GM10847 (cell line): ENCODE measurements around the gene TSHZ3.

ENCODE experiments used
- POLR2A ChIP-seq: IDR thresholded peaks from 2 replicates; pipeline ENCODE4 v1.6.1; 2011; ENCODE audit not compliant: insufficient read length; ENCODE audit errors: extremely low read depth

TSHZ3 gene

DNA sequence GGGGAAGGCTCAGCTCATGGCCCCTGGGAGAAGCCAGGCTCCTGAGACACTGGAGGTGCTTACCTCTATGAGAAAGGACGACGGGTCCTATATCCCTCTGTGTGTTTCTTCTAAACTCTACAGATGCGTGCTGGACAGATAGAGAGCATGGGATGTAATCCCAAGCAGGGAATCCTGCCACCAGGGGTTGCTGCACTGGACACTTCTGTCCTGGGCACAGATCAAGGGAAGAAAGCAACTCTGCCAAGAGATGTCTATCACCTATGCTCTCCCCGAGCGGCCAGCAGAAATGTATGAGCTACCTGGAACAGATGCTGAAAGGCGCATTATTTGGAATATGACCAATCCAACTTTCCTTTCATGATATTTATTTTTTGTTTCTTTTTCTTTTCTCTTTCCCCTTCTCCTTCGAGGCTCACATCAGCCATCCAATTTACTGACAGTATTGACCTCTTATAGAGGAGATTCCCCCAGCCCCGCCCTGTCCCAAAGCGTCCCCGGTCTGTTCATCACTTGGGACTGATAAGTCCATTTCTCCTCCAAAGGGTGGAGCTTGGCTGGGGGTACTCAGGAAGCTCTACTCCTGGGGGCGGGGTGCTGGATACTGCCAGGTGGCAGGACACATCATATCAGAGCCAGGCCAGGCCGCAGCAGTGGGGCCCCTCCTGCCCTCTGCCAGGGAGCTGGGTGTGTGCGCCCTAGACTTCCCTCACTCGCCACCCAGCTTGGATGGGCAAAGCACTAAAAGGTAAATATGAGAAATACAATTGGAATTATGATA, 34.2 kb downstream of the TSHZ3 start:
- no peak for TF ChIP-seq POLR2A

DNA sequence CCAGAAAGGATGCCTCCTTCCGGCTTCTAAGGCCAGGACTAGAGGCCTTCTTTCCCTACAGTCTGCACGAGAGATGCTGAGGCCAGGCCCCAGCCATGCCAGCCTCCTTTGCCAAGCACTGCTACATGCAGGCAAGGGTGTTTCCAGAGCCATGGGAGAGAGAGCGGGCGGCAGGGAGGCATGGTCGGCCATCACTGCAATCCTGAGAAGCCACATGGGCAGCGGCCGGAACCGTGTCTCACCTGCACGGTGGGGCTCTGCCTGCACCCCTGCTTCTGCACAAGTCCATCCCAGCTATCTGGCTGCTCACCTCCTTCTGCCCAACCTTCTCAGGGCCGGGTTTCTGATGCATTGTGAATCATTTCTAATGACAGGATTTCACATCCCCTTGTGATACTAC, 35.1 kb downstream of the TSHZ3 start:
- no peak for TF ChIP-seq POLR2A

DNA sequence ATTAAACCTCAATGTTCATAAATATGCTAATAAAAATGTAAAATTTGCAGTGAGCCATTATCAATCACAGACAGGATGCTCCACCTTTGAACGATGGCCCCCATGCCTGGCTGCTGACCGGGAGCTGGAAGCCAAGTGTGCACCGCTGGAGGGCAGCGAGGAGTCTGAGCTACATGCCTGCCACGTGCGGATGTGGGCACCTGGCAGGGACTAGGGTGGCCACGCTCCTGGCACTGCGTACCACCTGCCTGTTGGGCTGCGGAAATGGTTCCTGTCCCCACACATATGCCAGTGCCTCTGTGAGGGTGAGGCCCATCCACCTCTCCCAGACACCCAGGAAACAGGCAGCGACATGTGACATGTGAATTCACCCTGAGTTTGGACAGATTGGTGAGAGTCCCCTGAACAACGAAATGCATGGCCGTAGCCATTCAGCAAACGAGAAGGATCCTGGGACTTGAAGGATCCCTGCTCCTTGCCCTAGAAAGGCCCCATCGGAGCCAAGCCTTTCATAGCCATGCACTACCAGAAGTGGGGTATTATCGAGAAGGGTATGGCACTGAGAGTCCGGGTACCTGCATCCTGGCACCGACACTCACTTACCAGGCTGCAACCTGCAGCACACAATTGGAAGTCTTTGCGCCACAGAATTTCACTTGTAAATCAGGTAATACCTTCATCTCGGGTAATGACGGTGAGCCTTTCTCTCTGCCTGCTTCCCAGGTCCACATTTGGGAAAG, 35.8 kb downstream of the TSHZ3 start:
- no peak for TF ChIP-seq POLR2A

DNA sequence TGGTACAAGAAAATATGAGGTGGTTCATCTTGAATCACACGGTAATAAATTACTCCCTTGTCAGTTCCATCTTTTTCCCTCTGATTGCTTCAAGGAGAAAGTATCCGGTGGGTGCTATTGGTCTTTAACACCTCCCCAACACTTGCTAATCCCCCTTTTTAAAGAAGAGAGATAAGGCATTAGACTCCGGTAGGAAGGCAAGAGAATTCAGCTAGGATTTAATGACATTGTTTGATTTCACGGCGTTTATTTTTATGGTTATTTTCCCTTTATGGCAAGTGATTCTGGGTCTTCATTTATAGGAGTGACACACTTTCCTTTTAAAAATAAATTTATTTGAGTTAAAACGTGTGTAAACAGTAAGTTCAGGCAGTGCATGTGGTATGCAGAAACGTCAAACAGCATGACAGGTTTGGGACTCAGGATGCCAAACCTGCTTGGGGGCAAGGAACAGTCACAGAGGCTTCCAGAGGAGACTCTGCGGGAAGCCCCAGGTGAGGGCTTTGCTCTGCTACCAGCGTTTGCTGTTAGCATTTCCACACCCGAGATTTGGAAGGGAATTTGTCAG, 36.5 kb downstream of the TSHZ3 start:
- TF ChIP-seq POLR2A: no peak

DNA sequence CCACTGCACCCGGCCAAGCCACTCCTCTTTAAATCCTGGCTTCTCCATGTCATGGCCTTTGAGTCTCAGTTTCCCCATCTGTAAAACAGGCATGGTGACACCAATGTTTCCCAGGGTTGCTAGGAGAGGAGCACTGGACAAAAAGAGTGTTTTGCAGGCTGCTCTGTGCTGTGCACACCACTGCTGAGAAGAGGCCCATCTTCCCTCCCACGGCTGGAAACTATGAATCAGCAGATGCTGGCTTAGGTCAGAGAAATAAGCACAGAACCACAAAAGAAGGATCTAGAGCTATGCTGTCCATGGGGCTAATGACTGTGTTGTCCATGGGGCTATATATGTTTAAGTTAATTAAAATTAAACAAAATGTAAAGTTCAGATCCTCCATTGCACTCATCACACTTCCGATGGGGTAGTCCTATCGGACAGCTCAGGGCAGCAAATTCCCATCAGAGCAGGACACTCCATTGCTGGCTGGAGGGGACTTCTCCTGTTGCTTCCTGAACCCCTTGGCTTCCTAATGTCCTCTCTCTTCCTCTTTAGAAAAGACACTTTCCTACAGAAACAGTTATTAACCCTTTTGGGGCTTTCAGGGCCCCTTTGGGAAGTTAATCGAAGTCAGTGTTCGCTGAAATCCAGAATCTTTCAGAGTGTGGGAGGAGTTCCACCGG, 37.1 kb downstream of the TSHZ3 start:
- no peak for TF ChIP-seq POLR2A

DNA sequence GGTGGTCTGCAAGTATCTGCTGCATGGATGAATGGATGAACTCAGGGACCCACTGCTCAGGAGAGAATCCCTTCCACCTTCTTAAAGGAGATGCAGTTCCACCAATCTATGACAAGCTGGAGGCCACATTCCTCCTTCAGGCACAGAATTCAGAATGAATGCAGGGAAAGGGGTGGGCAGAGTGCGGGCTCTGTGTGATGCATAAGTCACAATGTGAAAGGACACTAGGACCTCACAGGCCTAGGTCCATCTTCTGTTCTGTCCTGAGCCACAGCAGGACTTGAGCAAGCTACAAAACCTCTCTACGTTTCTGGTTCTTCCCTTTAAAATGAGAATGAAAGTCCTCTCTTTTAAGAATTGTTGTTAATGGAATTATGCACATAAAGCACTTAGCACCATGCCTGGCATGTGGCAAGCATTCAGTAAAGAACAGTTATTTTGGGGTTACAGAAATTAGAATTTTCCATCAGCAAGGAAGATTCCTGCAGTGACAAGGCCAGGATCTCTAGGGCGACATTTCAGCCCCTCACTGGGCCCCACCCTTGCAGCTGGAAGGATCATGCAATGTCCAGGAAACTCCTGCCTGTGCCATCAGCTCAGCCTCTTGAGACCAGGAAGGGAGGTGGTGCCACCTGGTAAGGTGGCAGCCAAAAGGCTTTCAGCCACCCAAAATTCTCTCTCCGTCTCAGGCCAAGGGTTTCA, 38.7 kb downstream of the TSHZ3 start:
- TF ChIP-seq POLR2A: no peak

DNA sequence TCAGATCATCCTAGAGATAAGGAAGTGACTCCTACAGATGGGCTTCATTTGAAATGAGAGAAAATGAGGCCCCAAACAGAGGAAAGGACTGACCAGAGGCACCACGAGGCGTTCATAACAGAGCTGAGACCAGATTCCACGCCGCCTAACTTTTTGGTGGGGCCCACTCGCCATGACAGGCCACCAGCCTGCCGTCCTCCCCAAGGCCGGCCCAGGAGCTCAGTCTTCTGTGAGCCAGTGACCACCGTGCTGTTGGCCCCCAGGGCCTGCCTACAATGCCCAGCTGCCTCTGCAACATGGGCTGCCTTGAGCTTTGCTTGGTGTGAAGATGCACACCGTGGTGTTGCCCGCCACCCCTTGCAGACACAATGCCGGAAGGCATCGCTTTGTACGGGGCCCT, 40.5 kb downstream of the TSHZ3 start:
- TF ChIP-seq POLR2A: no peak

DNA sequence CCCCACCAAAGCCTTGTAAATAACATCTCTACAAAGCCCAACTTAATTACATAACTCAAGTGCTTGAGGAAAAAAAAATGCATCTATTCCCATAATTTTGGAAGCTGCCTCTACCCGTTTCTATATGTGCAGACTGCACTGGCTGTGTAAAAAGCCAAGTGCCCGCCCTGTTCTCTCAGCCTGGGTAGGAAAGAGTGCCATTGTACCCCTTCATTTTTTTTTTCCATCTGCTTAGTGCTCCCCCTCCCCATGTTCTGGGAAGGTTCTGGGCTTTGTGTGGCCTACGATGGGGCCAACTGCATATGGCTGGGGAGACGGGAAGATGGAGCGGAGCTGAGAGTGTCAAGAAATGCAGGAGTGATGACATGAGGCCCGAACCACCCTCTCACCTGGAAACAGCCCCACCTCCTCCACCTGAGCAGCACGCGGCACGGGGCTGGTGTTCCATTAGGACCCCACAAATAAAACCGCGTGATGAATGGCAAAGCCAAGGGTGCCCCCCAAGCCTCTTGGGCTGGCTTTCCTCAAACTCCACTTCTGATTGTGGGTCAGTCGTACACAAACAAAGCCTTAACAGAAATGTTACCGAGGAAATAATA, 42.1 kb downstream of the TSHZ3 start:
- TF ChIP-seq POLR2A: no peak

DNA sequence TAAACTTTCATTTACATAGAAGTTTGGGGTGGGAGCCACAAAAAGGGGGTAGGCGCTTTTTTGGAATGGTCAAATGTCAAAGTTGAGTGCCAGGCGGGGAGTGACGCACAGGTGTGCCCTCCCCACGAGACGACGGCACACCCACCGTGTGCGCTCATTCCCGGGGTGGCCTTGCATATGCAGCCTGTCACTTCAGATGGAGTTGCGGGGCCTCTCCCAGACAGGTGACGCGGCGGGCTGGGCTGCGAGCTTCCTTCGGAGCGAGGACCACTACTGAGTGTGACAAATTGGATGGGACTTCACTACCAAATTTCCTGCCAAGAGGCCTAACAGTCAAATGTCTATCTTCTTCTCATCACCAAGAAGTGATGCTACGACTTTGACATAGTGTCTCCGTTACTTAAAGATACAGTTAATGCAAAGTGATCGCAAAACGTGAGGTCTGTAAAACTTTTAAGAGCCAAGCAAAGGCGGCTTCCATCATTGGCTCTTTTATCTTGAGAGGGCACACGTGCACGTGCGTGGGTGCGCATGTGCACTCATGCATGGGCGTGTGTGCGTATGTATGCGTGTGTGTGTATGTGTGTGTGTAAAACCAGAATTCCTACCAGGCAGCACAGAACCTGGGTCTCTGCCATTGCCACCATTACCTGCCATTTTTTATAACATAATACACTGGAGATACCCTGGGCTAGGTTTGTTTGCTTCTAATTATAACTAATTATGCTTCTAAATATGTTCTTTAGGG, 43.1 kb downstream of the TSHZ3 start:
- TF ChIP-seq POLR2A: no peak

DNA sequence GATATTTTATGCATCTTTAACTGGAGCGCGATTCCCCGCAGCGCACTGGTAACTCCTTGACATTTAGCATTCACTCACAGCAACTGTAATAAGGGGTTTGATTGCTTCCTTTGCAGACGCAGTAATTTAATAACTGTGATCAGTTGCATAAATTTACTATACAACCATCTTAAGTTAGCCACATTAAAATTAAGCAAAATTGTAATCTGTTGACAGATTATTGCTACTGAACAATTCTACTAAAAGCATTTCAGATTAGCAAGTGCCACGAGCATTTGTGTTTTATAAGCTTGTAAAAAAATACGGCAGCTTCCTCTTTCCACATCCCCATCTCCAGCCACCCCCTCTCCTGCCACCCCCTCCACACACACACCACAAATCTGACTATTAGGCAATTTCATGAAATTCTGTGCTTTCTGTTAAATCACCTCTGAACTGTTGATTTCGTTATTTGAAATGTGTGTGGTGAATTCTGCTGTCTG, 44.4 kb downstream of the TSHZ3 start:
- no peak for TF ChIP-seq POLR2A

DNA sequence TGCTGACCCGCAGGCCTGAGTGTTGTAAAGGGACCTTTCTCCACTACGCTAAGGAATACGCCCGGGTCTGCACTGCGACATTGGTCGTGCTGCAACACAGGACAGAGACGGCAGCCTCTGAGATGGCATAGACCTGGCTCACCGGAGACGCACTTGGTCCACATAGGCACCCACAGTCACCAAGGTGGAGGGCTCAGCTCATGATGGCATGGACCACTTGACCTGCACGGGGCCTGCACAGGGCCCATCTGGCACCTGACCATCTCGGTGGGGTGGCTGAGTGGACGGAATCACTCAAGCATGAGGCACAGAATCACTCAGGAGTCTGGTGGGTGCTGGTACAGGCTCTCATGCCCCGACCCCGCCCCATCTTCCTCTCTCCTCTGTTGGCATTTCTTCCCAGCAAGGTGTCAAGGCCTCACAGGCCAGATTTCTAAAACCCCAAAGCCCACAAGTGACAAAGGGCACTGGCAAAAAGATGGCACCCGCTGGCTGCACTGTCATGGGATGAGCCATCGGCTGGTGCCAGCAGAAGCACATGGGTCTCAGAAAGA, 45.9 kb downstream of the TSHZ3 start:
- TF ChIP-seq POLR2A: no peak

DNA sequence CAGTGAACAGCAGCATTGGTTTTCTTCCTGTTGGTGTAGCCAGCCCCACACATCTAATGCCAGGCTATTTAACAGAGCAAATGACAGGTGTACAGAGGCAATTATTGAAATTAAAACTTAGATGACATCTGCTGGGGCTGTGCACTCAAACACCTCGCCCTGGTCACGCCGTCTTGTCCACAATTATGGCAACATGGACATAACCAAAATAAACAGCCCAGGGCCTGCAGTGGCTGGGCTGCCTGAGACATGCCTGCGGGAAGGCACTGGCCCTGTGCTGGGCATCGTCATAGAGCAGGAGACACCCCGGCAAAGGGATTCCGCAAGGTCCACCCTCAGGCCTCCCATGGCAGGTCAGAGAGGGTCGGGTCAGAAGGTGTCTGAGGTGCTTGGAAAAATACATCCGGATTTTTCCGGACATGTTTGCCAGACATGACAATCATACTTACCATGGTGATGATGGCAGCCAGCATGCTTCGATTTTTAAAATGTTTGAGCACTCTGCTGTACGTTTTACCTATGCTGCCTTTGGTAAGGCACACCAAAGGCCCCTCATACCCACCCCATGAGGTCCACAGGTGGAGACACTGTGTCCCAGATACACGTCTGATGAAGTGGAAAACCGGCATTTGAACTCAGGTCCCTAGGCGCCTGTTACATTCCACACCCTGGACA, 47.8 kb downstream of the TSHZ3 start:
- TF ChIP-seq POLR2A: no peak

DNA sequence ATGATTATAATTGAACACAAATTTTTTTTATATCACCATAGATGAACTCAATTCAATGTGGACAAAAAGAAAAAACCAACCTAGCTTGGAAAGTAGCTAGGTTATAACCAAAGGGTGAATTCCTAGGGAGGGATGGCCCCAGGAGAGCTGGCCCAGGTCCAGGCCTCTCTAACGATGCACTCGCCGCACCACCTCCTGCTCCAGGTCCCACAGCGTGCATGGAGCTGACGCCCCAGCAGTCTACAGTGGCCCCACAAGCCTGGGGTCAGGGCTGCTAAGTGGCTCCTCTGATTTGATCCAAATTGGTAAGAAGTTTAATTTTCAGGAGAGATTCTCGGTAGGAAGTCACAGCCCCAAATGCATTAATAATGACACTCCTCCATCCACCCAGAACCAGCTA, 48.8 kb downstream of the TSHZ3 start:
- TF ChIP-seq POLR2A: no peak
